K562 (cell line): Measurements from ENCODE around the gene PIEZO2.

Experiments
- EZH2 ChIP-seq: IDR thresholded peaks from 2 replicates; pipeline ENCODE4 v1.6.1; 2012; ENCODE audit warnings: low read depth, mild to moderate bottlenecking, inconsistent platforms, low read length, borderline replicate concordance
- IFI16 ChIP-seq: fragments of 250-450 bp; sonication (Bioruptor Pico); IDR thresholded peaks from 2 replicates; pipeline ENCODE4 v2.1.2; 2022; ENCODE audit warnings: mild to moderate bottlenecking, inconsistent platforms
- ZNF583 ChIP-seq: fragments of 250-450 bp; sonication (Bioruptor Pico); IDR thresholded peaks from 2 replicates; pipeline ENCODE4 v1.4.0; 2020
- ZSCAN32 ChIP-seq: fragments of 450-650 bp; formaldehyde crosslinking; IDR thresholded peaks from 2 replicates; pipeline ENCODE4 v1.4.0; 2020; ENCODE audit warnings: mild to moderate bottlenecking, moderate library complexity
- TF ChIP-seq, protein P1 (sequence below), 3 experiments: IDR thresholded peaks in 2 of 3; conservative IDR thresholded peaks in 1 of 3; 2 replicates each; pipeline ENCODE4 v1.5.1; 2011 to 2012; ENCODE audit warnings: low read length in 3 of 3, mild to moderate bottlenecking in 3 of 3, control low read depth in 2 of 3, improper control_type of control experiment in 1 of 3, inconsistent platforms in 1 of 3, low read depth in 1 of 3, mixed read lengths in 1 of 3, moderate library complexity in 1 of 3; ENCODE audit not compliant: insufficient read depth in 2 of 3

DNA sequence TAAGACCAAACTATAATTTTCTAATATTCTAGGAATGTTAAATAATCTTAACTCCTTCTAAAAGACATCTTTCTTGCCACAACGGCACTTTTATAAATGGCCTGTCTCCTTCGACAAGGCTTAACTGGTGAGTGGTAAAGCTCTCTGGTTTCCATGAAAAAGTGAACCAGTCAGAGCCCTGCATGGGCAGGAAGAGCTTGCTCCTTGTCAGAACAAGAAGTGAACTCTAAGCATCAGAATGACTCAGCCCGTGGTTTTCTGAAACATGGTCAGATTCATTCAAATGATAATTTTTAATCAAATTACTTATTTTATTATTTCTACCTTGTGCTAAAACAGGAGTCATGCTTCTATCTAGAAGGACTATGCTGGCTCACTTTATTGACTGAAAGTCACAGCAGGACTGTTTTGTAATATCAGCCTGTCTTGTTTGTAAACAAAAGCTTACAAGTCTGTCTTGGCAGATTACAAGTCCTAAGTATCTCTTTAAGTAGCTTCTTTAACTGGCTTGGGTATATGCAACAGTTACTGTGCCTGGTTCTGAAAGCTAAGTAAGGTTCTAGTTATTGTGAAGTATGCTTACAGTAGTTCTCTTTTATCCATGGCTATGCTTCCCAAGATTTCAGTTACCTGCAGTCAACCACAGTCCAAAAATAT lies 378.2 kb downstream of the PIEZO2 start:
- TF ChIP-seq, protein P1, sequence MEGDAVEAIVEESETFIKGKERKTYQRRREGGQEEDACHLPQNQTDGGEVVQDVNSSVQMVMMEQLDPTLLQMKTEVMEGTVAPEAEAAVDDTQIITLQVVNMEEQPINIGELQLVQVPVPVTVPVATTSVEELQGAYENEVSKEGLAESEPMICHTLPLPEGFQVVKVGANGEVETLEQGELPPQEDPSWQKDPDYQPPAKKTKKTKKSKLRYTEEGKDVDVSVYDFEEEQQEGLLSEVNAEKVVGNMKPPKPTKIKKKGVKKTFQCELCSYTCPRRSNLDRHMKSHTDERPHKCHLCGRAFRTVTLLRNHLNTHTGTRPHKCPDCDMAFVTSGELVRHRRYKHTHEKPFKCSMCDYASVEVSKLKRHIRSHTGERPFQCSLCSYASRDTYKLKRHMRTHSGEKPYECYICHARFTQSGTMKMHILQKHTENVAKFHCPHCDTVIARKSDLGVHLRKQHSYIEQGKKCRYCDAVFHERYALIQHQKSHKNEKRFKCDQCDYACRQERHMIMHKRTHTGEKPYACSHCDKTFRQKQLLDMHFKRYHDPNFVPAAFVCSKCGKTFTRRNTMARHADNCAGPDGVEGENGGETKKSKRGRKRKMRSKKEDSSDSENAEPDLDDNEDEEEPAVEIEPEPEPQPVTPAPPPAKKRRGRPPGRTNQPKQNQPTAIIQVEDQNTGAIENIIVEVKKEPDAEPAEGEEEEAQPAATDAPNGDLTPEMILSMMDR (IDR thresholded peaks at IDR 0.05 in 2 of 3, conservative IDR thresholded peaks at IDR 0.05 in 1 of 3; ENCODE audit: insufficient read depth in 2 of 3, low read depth in 1 of 3, low read length in 3 of 3): no peak
- TF ChIP-seq ZNF583 (CRISPR knock-in tag) (no peak), EZH2 (no peak), ZSCAN32 (CRISPR knock-in tag) (no peak), IFI16 (no peak)
